Measurements from ENCODE around the gene AKT2.
"Not testable (repeated sequence)": the region's sequence is repeated elsewhere in the genome, so short reads cannot be mapped to it uniquely, and the experiment has no call there.

AKT2 gene

DNA sequence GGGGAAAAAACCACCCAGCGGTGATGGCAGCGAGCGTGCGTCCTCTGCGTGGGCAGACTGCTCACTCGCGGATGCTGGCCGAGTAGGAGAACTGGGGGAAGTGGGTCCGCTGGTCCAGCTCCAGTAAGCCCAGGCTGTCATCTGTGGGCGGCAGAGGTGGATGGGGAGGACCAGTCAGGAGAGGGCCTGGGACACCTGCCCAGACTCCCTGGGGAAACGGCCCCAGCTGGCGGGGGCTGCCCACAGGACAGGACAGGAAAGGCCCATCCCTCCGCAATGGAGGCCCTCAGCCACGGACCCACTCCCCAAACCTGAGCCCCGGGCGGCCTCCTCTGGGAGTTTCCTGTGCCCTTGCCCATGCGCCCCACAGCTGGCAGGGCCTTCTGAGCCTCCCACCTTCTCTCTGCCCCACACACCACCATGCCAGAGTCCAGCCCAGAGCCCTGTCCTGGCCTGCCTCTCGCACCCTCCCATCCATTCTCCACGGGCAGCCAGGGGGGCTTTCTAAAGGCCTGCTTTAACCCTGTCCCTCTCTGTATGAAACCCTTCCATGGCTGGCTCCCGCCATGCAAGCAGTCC, 51.2 kb downstream of the AKT2 start:
- no peak for DNase-seq

DNA sequence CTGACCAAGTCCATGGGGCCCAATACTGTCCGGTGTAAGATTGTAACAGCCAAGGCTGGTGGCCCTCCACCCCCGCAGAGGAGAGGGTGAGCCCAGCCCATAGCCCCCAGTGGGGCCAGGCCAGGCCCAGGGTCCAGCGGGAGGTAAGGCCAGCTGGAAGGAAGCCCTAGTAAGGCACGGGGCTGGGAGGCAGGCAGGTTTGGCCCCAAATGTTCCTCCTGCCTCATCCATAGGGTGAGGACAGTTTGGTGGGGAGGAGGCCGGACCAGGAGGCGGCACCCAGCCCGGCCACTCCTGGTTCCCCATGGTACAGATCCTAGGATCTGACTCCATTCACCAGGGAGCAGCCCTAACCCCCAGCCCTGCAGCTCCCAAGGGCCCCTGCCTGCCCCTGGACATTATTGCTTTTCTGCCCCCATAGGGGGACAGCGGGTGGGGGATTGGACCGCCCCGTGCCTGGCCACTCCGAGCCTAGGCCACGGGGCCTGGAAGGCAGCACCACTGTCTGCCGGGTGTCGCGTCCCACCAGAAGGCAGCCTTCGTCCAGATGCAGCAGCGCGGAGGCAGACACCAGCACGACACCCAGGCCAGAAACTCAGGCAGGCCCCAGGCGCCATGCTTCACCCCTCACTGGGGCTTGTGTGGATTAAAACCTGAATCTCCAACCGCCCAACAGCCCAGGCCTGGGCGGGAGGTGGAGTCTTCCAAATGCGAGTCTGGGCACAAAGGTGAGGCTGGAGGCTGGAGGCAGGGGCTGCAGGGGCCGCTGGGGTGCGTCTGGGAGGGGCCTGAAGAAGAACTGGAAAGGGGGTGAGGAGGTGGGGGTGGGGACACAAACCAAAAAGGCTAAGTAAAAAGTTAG, 52.0 kb downstream of the AKT2 start:
- no peak for DNase-seq

DNA sequence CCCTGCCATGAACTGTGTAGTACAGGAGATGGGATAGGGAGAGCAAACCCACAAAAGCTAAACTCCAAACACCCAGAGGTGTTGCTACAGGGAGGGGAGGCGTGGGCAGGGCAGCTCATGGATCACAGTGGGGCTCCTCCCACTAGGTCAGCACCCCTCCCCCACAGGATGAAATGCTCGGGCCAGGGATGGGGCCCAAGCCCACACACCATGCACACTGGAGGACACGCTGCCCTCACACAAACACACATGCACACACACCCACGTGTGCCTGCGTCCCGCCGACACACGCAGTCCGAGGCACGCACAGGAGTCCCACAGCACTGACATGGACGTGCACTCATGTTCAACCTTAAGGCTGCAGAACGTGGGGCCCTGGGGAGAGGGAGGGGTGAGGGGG, 52.7 kb downstream of the AKT2 start:
- no peak for DNase-seq

DNA sequence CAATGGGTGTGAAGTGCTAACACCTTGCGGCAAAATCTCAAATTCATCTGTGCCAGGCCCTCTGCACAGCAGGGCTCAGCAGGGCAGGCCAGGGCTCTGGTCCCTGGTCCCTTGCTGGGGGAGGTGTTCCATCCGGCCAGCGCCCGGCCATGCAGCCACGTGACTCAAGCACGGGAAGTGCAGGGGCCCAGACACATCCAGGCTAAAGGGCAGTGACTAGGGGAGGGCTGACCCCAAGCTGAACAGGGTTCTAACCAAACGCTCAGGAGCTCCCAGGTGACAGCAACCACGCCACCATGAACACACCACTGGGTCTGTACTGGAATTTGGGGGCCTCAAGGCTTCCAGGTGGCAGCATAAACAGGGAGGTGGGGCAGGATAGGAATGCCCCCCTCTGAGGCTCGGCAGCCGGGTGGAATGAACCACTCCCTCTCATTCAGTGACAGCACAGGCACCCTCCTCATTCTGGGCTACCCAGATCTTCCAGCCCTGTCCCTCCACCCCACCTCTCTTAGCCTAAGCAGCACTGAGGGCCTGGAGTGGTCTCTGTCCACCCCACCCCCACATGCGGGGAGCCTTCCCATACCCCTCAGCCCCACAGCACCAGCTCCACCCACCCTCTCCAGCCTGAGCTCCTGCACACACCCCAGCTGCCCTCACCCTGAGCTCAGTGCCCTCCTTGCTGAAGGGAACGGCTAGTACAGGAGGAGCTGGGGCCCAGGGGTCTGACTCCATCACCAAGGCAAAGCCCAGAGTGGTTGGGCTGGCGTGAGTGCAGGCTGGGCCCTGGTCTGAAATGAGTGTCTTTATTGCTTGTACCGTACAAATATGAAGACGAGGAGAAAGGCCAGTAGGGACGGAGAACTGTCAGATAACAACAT, 53.4 kb downstream of the AKT2 start:
- DNase-seq = no peak

DNA sequence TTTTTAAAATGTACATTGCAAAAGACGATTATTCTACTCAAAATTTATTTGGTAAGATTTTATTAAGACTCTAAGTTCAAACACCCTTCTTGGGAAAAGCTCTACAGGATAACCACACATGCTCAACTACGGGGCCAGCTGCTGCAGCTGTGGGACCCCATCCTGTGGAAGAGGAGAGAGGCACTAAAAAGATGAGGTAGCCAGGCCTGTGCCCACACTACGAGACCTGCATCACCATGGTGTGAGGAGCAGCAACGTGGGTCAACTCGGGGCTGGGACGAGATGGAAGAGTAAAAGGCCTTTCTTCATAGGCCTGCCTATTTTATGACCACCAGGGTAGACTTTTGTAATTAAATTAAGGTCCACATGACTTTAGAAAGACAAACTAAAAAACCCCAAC, 54.1 kb downstream of the AKT2 start:
- DNase-seq = no peak

DNA sequence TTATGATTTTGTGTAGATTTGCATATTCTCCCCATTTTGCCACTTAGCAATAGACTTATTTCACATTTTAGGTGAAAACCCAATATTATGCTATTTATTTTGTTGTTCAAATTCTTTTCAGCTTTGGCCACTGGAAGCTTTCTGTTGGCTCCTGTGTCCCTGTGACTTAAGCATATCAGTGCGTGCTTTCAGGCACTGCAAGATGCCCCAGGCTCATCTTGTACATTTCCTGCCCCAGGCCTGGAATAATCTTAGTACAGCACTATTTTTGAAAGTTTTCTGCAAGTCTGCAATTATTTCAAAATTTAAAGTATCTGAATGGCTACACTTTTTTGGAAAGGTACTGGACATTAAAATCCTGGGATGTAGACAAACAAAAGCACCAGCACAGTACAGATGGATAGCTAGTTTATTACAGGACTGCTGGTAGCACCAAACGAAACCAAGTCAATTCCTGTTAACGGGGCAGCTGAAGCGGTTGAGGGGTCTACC, 55.2 kb downstream of the AKT2 start:
- DNase-seq = no peak

DNA sequence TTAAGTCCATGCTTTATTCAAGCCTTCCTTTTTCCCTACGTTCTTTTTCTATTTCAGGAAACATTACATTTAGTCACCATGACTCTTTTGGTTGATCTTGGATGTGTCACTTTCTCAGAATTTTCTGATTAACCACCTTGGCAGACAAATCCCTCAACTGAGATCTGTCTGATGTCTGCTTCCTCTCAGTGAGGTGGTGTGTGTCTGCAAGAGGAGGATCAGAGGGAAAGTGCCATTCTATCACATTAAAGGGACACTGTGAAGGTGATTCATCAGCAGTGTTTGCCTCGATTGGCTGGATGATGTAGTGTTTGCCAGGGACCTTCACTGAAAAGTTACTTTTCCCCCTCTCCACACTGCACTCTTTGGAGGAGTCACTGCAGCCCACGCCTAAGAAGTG, 55.7 kb downstream of the AKT2 start:
- no peak for DNase-seq

DNA sequence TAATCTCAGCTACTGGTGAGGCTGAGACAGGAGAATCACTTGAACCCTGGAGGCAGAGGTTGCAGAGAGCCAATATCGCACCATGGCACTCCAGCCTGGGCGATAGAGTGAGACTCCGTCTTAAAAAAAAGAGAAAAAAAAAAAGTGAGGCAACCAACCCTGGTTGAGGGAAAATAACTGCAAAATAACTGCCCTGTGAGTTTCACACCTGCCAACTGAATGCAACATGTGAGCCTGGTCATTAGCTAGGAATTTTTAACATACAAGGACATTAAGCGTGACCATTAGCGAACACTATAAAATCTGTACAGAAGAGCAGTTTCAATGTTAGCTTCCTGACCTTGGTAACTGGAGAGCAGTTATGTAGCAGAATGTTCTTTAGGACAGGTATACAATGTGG, 56.3 kb downstream of the AKT2 start:
- DNase-seq = no peak

DNA sequence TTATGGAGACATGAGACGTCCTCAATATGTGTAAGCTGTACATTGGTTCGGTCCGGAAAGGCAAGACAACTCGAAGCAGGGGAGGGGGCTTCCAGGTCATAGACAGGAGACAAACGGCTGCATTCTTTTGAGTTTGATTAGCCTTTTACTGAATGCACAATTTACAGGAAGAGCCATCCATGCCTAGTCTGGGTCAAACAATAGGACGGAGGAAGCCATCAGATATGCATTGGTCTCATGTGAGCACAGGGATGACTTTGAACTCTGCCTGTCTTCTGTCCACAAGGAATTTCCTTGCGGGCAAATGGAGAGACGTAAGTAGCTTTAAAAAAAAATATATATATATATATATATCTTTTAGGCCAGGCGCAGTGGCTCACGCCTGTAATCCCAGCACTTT, 56.8 kb downstream of the AKT2 start:
- no peak for DNase-seq

DNA sequence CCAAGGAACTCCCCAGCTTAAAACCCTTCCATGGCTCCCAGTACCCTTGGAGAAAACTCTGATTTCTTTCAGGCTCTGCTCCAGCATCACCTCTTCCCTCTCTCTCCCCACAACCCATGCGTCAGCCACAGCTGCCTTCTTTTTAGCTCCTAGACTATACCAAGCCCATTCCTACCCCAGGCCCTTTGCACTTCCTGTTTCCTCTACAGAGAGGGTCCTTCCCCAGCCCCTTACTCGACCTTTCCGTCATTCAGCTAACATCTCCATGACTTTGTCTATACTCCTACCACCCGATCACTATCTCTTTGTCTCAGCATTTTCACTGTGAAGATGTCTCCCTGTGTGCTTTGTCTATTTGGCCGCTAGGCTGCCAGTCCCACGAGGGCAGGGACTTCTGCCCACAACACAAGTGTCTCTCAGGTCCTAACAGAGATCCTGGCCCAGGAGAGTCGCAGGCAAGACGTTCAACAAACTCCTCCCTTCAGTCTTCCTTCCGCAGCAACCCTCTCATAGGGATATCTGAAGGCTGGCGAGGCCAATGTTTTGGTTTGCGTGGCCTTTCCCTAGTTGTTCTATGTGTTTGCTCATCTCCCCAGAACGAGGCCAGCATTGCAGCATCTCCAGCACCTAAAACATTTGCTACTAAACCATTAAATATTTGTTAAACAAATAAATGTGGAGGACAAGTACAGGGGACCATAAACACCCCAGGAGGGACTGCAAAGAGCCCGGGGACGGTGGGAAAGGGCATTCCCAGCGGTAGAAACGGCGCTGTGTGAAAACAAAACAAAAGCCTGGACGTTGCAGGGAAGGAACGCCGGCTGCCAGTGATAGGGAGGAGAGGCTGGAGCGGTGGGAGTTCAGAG, 59.5 kb downstream of the AKT2 start:
- DNase-seq = peak; percentile 30

DNA sequence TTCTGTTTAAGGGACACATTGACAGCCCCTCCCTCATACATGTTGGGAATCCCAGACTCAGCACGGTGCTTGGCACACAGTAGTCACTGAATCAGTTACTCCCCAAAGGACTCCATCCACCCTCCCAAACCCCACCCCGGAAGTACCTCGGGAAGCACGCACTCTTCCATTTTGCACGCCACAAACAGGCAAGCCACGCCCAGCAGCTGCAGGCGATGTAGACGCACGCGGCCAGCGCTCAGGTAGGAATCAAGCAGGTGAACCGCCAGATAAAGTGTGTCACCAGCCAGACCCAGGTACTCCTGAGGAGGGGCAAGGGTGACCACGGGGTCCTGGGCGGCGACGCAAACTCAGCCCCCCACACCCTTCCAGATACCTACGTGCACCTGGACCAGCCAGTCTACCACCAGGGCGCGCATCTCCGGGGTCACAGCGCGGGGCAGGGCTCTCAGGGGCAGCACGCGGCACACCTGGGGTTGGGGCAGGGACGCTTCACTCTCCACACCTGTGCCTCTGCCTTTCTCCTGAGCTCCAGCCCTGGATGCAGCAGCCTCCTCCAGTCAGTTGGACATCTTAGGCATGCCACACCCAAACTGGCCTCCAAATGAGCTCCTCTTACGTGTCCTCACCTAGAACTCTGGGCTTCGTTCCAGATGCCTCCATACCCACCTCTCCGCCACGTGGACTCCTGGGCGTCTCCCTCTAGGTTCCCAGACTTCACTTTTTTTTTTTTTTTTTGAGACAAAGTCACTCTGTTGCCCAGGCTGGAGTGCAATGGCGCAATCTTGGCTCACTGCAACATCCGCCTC, 60.6 kb downstream of the AKT2 start:
- no peak for DNase-seq

DNA sequence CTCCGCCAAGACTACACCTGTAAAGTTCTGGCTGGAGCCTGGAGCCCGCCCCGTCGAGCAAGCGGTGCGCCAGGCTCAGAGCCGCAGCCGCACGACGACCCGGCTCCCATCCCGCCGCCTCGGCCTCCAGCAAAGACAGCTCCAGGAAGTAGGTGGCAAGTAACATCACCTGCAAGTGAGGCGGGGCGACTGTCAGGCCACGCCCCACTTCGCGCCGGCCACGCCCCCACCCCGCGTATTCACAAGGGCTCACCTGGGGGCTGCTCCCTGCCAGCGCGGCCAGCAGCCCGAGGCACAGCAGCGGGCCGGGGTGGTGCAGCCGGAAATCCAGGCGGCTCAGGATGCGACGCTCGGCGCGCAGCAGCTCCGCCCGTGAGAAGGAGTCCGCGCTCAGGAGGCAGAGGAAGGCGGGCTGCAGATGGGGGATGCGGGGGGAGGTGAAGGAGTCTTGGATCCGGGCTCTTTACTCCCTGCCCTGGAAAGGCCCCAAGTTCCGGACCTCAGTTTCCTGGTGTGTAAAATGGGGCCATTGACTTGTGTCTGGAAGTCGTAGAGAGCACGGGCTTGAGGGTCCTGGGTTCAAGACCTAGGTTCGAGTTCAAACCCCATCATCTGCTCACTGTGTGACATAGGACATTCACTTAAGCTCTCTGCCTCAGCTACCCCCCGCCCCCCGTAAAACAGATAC, 61.9 kb downstream of the AKT2 start:
- no peak for DNase-seq

DNA sequence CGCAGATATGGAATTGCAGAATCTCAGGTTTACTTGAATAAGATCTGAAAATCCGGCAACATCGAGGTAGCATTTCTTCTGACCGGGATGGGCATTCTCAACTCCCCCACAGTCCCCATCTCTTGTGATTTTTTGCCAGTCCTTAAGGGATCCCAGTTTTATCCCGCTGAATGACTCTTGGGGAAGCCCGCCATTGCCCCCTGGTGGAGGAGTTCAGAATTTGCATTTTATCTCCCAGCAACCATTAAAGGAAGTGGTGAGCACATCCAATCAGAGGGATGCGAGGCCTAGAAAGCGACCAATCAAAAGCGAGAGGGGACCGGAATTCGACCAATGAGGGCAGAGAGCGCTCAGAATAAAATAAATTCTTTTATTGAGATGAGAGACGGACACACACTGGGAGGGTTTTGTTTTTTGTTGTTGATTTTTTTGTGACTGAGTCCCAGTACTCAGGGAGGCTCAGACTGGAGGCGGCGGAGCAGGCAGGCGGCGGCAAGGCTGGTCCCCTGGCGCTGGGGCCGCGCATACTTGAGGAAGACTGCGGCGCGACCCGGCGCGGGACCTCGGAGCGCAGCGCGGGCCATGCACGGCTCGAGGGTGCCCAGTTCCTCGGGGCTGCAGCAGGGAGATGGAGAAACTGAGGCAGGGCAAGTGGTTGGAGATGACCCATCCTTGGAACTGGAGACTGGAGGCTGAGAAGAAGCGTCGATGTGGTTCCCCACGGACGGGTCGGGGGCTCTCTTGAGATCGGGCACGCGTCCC, 63.1 kb downstream of the AKT2 start:
- peak; percentile 90 for DNase-seq

DNA sequence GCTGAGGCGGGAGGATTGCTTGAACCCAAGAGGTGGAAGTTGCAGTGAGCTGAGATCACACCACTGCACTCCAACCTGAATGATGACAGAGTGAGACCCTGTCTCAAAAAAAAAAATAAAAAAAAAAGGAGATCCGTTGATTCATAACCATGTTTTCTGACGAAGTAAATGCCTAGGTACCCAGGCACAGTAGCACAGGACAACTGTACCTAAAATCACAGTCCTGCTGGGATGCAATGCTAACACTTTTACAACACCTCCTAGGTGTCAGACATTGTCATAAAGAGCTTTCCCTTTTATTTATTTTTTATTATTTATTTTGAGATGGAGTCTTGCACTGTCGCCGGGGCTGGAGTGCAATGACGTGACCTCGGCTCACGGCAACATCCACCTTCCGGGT, 64.5 kb downstream of the AKT2 start:
- no peak for DNase-seq

DNA sequence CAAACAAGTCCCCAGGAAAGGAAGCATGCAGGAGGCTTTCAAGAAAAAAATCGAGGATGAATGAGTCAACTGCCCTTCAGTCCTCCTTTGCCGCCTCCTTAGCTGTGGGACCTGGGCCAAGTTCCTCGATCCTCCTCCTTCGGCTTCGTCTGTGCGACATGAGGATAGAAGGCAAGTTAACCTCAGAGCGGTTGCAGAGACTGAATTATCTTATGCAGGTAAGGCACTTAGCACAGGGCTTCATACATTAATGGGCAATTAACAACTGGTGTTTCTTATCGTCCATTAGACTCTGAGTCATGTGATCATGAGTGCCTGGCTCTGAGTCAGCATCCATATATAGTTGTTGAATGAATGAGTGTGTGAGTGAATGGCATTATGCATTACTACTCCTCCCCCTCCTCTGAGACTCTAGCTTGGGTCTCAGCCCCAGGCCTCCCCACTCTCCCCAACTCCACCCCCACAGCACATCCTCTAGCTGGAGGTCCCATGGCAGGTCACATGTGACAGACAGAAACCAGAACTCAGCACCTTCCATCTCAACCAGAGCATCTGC, 65.3 kb downstream of the AKT2 start:
- peak; percentile 43 for DNase-seq

DNA sequence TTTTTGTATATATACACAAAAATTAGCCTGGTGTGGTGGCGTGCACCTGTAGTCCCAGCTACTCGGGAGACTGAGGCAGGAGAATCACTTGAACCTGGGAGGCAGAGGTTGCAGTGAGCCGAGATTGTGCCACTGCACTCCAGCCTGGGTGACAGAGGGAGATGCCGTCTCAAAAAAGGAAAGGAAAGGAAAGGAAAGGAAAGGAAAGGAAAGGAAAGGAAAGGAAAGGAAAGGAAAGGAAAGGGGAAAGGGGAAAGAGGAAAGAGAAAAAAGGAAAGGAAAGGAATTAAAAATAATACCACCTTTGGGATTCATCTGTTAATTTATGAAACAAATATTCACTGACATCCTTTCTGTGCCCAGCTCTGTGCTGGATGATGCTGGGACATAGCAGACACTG, 66.1 kb downstream of the AKT2 start:
- not testable (repeated sequence) for DNase-seq

DNA sequence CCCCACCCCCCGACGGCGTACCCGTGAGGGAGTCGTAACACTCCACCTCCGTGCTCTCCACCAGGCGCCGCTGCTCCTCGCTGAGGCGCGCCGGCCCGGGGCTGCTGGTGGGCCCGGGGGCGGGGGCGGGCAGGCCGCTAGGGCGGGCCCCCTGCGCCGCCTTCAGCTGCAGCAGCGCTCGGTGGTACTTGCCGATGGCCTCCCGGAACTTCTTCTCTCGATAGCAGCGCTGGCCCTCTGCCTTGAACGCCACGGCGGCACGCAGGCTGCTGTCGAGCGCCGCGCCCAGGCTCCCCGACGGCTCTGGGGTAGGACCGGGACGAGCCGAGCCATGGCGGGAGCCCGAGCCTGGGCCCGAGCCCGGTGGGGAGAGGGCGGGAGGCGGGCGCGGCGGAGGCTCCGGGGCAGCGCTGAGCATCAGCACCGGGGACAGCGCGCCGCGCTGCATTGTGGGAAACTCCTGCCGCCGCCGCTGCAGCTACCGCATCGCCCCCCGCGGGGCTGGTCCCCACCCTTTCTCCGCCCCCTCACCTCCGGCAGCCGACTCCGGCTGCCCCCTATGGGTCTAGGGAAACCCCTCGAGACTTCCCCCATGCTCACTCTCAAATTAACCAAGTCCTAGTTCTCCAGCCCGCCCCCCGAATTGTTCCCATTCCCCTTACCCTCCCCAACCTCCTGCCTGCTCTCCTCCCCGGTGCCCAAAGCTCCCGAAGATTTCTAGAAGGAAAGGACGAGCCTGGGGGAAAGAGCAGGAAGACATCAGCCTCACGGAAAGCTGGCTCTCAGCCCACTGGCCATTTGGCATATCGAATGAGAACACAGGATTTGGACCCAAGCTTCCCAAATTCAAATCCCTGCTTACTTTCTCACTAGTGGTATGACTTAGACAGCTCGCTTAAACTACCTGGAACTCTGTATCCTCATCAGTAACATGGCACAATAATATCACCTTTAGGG, 66.9 kb downstream of the AKT2 start, which contains the start of gene TTC9B:
Gene TTC9B (minus strand): TSS at position 451 of the 957 bp plus-strand sequence. CDS start 3 bp downstream, at position 448.
- DNase-seq = peak; percentile 25
